Stimulated activated CD4-positive, alpha-beta T cell treated with anti-CD3 and anti-CD28 coated beads, Interleukin-1b, Interleukin-23, amount 100 ng/mL, for 24 hours (primary cell): ENCODE results near the gene ADGRF3.
"Not testable (repeated sequence)": the region's sequence is repeated elsewhere in the genome, so short reads cannot be mapped to it uniquely, and the experiment has no call there.

ENCODE experiments used
- DNase-seq, 4 experiments: peaks; one replicate each; pipeline ENCODE4 v3.0.0-alpha.2; 2020; ENCODE audit warnings: low read depth in 4 of 4, low spot score in 1 of 4

Gene ADGRF3, protein sequence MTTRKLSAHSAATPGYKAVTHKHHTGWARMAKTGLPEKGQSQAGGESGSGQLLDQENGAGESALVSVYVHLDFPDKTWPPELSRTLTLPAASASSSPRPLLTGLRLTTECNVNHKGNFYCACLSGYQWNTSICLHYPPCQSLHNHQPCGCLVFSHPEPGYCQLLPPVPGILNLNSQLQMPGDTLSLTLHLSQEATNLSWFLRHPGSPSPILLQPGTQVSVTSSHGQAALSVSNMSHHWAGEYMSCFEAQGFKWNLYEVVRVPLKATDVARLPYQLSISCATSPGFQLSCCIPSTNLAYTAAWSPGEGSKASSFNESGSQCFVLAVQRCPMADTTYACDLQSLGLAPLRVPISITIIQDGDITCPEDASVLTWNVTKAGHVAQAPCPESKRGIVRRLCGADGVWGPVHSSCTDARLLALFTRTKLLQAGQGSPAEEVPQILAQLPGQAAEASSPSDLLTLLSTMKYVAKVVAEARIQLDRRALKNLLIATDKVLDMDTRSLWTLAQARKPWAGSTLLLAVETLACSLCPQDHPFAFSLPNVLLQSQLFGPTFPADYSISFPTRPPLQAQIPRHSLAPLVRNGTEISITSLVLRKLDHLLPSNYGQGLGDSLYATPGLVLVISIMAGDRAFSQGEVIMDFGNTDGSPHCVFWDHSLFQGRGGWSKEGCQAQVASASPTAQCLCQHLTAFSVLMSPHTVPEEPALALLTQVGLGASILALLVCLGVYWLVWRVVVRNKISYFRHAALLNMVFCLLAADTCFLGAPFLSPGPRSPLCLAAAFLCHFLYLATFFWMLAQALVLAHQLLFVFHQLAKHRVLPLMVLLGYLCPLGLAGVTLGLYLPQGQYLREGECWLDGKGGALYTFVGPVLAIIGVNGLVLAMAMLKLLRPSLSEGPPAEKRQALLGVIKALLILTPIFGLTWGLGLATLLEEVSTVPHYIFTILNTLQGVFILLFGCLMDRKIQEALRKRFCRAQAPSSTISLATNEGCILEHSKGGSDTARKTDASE

DNA sequence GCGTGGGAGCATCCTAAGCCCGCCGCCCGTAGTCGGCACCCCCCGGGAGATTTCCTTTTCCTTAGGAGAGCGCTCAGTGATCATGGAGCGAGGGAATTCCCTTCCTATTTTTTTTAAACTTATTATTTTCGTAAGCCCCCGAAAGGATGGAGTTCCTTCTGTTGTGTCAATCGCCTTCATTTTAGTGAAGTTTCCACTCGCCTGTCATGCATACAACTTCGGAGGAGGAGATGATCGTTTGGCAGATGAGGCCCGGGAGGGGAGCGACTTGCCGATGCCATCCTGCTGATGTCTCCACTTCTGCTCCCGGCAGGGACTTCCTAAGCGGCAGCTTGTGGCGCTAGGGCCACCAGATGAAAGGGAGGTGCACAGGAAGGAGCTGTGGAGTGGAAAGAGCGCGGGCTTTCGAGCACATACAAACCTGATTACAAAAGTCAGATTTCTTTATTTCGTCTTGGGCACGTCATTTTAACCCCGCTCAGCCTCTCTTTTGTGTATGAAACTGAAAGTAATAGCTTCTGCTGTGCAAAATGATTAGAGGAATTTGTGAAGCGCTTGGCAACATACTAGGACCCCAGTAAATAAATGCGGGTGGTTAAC, at the start of gene ADGRF3:
Gene ADGRF3 (minus strand): TSS at position 336 of the 600 bp plus-strand sequence. CDS start 555 bp downstream, outside the sequence.
- peak in 3 of 4 experiments; percentile 20 to 42 (median 36) for DNase-seq

DNA sequence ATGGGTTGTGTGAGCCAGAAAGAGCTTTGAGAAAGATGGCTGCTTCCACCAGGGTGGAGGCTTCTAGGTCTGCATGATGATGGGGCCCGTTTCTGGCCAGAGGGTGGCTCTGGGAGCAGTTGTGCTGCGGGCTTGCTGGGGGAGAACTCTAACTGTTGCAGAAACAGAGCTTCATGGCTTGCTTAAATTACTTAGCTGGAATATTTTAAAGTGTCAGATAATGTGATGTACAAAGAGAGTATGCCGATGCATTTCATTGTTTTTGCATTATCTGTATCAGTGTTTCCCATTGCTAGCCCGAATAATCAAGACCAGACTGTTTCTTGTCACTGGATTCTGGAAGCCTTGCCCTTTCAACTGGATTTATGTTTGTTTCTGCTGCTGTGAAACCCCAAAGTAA, 48.8 kb upstream of the ADGRF3 start:
- DNase-seq, result no peak

DNA sequence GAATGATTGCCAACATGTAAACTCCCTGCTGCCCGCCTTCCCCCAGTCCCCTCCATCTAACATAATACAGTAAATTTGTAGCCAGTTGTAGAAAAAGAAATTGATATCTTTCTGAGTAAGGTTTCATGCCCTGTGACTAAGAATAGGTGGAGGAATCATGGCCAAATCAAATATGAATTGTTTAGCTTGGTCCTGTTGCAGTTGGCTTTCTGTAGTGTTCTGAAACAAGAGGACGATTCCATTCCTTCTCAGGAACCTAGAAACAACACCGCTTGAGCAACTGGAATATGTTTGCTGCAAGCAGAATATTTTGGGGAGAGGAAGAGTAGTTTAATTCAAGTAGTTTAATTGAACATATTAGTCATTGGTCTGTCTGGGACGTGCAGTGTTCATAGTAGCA, 48.1 kb upstream of the ADGRF3 start:
- no peak for DNase-seq

DNA sequence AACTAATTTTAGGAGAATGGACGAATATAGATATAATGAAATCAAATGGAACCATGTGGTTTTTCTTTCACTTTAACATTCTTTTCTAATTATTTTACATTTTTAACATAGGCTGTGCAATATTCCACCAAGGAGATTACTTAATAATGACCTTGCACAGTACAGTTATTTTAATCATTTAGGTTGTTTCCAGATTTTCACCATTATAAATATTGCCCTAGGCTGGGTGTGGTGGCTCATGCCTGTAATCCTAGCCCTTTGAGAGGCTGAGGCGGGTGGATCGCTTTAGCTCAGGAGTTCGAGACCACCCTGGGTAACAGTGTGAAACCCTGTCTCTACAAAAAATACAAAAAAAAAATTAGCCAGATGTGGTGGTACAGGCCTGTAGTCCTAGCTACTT, 40.6 kb upstream of the ADGRF3 start:
- no peak for DNase-seq

DNA sequence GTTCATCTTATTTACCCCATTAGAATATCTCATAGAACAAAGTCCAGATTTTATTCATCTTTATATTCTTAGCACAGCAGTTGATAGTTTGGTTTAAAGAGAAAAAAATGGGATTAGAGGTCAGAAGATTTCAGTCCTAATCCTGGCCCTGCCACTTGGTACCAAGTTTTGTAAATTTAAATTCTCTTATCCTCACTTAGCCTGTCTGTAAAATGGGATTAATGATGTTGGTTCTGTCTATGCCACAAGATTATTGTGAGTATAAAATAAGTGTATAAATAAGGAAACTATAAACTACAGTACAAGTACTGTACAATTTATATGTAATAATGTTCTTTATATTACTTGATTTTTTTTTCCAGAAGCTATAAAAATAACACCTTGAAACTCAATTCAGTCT, 38.0 kb upstream of the ADGRF3 start:
- DNase-seq, result no peak

DNA sequence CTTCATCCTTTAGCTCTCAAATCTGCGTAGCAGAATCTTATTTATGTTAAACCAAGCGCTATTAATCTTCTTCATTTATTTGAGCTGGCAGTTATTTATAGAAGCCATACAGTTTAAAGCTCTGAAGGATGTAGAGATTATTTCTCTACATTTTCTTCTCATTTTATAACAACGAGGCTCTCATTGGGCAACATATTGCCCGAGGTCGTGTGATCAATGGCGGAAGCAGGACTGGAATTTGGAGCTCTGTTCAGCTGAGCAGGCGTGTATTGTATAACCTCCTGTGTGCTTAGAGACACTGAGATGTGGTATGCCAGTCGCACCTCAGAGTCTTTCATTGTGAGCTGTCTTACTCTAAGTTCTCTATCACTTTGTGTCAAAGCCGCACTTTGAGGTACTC, 37.6 kb upstream of the ADGRF3 start:
- DNase-seq, result no peak

DNA sequence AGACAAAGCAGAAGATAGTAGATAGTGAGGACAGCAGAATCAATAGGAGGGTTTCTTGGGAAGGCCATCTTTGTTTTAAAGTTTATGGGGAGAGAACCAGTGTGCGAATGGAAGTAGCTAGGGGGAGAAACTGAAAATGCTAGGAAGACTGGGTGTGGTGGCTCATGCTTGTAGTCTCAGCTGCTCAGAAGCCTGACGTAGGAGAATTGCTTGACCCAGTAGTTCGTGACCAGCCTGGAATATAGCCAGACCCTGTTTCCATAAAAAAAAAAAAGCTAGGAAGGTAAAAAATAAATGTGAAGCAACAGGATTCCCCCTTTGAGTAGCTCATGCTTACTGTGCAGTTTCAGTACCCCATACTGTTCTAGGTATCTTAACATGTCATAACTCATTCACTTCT, 36.0 kb upstream of the ADGRF3 start:
- no peak for DNase-seq

DNA sequence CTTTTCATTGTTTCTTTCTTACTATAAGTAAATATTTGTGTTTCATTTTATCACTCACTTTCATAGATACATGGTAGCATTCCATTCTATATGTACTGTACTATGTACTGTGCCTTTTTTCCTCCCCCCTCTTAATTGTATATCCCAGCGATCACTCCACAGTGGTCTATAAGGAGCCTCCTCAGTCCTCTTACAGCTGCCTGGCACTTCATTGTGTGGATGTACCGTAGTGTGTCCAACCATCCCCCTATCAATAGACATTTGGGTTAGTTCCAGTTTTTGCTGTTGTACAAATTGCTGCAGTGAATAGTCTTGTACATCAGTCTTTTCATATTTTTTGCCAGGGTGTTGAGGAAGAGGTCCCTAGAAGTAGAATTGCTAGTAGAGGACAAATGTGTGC, 33.7 kb upstream of the ADGRF3 start:
- DNase-seq, result no peak

DNA sequence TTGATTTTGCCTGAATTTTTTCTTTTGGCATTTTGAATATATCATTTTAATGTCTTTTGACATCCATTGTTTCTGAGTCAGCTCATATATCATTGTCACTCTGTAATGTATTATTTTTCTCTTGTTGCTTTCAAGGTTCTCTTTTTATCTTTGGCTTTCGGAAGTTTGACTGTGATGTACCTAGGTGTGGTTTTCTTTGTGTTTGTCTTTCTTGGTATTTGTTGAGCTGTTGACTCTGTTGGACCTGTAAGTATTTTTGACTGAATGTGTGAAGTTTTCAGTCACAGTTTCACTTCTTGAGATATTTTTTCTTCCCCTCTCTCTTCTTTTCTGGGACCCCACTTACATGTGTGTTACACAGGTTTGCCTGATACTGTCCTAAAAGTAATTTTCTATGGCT, 30.2 kb upstream of the ADGRF3 start:
- no peak for DNase-seq

DNA sequence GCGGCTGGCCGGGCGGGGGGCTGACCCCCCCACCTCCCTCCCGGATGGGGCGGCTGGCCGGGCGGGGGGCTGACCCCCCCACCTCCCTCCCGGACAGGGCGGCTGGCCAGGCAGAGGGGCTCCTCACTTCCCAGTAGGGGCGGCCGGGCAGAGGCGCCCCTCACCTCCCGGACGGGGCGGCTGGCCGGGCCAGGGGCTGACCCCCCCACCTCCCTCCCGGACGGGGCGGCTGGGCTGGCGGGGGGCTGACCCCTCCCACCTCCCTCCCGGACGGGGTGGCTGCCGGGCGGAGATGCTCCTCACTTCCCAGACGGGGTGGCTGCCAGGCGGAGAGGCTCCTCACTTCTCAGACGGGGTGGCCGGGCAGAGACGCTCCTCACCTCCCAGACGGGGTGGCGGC, 24.3 kb upstream of the ADGRF3 start:
- not testable (repeated sequence) for DNase-seq

DNA sequence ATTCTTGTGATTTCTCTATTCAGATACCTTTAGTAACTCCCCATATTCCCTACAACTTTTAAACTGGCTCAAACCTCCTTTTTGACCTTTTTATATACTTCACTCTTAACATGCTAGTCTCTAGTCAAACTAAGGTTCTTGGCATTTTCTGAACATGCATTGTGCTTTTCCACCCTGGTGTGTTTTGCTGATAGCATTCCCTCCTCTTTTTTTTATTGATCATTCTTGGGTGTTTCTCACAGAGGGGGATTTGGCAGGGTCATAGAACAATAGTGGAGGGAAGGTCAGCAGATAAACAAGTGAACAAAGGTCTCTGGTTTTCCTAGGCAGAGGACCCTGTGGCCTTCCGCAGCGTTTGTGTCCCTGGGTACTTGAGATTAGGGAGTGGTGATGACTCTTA, 23.1 kb upstream of the ADGRF3 start:
- DNase-seq, result not testable (repeated sequence)

DNA sequence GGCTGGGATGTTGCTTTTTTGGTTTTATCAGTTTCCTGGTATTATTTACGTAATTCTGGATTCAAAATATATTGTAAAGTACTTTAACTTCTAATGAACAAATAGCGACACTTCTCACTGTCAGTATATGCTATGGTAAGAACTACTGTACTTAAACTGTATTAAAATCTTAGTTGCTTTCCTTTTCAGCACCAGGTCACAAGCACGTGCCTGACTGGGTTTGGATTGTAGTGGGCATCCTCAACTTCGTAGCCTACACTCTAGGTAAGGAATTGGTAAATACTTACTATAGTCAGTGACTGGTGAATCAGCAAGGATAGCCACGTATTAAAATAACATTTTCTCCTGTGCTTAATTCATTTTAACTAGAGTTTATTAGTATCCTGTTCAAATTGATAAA, 20.4 kb upstream of the ADGRF3 start:
- no peak for DNase-seq

DNA sequence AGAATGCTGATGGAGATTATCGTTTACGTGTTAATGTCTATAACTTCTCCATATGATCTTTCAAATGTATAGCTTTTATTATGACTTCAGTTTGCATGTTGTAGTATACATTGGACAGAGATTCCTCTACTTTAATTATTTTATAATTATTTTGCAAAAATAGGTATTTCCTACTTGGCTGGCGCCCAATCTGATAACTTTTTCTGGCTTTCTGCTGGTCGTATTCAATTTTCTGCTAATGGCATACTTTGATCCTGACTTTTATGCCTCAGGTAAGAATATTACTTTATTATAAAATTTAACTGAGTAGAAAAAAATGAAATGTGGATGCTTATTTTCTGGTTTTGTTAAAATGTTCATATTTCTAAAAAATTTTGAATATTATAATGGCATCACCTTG, 18.1 kb upstream of the ADGRF3 start:
- DNase-seq, result no peak

DNA sequence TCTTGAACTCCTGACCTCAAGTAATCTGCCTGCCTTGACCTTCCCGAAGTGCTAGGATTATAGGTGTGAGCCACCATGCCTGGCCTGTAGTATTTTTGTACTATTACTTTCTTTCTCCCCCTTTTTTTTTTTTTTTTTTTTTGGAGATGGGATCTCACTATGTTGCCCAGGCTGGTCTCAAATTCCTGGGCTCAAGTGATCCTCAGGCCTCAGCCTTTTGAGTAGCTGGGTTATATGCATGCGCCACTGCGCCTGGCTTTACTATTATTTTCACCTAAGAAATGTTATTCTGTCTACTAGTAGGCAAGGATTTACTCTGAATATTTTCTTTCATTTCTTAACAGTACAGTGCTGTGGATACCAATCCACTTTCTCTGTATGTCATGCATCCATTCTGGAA, 17.4 kb upstream of the ADGRF3 start:
- no peak for DNase-seq

DNA sequence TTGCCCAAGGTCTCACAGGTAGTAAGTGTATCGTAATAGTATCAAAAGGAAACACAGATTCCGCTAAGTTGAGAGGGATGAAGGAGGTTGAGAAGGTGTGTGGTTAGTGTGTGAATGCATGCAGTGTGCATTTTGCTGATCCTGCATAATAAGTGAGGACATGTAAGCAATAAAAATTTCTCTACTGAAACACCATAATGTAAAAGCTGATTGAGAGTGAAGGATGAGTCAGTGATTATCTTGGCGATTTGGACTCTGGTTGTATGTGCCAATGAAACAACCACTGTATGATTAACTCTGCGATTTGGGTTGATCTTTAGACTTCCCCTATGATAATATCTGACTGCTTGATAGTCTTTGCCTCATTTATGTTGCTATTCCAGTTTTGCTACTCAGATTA, 16.7 kb upstream of the ADGRF3 start:
- no peak for DNase-seq

DNA sequence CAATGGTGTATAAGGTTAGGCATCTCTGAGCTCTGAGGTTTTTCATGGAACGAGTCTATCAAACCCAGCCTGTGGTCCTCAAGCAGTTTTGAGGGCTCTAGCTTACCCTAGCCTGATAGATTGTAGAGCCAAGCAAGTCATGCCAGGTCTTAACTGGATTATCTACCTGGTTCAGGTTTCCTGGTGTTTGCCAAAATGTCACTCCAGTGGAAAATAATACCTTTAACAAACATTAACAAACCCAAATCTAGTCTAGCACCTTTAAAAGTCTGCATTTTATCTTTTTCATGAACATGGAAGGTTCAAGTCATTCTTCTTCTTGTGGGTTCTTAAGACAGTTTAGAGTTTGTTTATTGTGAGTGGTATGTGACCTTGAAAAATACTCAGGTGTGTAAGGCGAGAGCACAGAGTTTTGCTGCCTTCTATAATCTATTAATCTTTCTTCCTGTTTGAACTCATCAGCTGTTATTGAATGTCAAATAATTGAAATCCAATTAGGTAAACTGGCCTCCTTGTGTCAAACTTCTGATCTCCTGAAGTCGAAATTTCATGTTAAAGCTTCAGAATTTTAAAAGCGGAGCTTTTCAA, 13.4 kb upstream of the ADGRF3 start:
- DNase-seq, result no peak

DNA sequence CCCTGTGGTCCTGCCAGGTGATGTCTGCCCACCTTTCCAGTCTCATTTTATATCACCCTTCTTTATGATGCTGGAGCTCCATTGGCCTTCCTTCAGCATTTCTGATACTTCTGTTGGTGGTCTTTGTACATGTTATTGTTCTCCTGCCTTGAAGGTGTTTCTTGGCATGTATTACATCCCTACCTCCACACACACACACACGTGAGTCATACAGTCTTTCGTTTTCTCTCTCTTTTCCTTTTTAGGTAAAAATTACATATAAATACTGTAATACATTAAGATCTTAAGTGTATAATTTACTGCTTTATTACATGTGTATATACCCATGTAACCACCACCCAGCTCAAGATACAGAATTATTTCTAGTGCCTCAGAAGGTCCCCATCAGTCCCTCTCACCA, 10.2 kb upstream of the ADGRF3 start:
- no peak for DNase-seq

DNA sequence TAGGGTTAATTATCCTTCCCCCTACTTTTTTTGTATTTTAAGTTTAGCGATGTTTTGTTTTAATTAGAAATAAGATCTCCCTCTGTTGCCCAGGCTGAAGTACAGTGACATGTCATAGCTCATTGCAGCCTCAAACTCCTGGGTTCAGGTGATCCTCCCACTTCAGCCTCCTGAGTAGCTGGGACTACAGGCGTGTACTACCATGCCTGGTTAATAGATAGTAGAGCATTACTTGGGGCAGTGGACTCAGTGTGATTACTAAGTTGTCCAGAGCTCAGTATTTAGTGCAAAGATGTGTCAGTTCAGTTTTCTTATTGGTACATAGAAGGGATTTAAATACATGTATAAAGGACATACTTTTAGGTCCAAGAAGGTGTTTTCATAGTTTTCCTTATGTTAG, 9.5 kb upstream of the ADGRF3 start:
- no peak for DNase-seq

DNA sequence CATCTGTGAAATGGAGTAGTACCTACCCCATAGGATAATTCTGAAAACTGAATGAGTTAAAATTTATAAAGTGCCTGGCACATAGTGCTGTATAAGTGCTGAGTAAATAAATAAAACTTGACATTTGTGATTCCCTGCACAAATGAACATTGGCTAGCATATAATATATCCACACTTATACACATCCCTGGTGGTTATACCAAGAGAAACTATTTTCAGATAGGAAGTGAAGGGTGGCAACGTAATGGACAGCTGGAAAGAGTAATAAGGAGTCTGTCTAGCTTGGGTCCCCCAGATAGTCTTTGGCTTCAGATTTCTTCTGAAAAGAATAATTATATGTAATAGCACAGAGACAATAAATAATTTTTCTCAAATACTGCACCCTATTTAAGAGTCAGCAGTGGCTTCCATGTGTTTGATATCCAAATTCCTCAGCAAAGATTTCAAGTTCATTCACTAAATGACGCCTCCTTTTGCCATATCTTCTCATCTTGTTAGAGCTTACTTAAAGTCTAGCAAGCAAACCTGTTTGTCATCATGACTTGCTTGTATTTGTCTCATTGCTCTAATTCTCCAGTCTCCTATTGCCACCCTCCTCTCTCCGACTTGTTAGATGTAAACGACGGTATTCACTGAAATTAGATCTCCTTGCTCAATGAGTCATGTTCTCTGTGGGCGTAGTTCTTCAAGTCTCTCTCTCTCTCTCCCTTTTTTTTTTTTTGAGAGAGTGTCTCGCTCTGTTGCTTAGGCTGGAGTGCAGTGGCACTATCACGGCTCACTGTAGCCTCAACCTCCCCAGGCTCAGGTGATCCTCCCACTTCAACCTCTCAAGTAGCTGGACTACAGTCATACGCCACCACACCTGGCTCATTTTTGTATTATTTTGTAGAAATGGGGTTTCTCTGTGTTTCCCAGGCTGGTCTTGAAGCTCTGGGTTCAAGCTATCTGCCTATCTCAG, 8.7 kb upstream of the ADGRF3 start:
- DNase-seq, result no peak

DNA sequence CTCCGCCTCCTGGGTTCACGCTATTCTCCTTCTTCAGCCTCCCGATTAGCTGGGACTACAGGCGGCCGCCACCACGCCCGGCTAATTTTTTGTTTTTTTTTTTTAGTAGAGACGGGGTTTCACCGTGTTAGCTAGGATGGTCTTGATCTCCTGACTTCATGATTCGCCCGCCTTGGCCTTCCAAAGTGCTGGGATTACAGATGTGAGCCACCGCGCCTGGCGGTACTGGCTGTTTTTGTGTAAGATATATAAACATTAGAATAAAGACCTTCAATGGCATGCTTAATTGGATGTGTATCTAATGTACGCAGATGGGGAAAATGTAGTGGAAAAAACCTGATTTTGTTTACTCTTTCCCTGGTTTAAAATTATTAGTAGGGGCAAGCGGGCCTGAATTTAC, 7.9 kb upstream of the ADGRF3 start:
- DNase-seq, result not testable (repeated sequence)
